Measurements from ENCODE around the gene SS18L1.

SS18L1 gene

GRCh38 chr20:62216636-62217566 is 73.3 kb downstream of the SS18L1 start:
- Mint-ChIP-seq H3K4me1 (no peaks in the 10 kb centered on the region), H3K27me3 (peaks cover 36% of the 10 kb centered on the region), H3K4me3 (no peak overlapping the region), H3K9me3 (no peaks in the 10 kb centered on the region), H3K36me3 (ENCODE audit: low read depth) (no peaks in the 10 kb centered on the region), H3K27ac (no peak overlapping the region)
- DNase-seq (no peak), ATAC-seq (no peak)

GRCh38 chr20:62217913-62218773 is 74.6 kb downstream of the SS18L1 start:
- Mint-ChIP-seq H3K9me3 (no peaks in the 10 kb centered on the region), H3K4me1 (no peaks in the 10 kb centered on the region)
- no peak for DNase-seq

GRCh38 chr20:62219101-62219991 is 75.8 kb downstream of the SS18L1 start:
- no peaks in the 10 kb centered on the region for H3K36me3 Mint-ChIP-seq (ENCODE audit: low read depth)
- no peak overlapping the region for H3K4me3 Mint-ChIP-seq

More at GRCh38 chr20:62217913-62218773, 74.6 kb downstream of the SS18L1 start:
- Mint-ChIP-seq H3K27ac (no peak overlapping the region), H3K36me3 (ENCODE audit: low read depth) (no peaks in the 10 kb centered on the region), H3K4me3 (no peak overlapping the region), H3K27me3 (peaks cover 48% of the 10 kb centered on the region)
- no peak for ATAC-seq

GRCh38 chr20:62219992-62220665 is 76.6 kb downstream of the SS18L1 start, which contains the start of gene HRH3:
TSS of gene HRH3 (minus strand) at chr20:62220278. CDS start at chr20:62219970, 308 bp downstream.
- Mint-ChIP-seq H3K36me3 (ENCODE audit: low read depth) (no peaks in the 10 kb centered on the region), H3K4me3 (no peak within 1 kb of the TSS), H3K27ac (no peak within 1 kb of the TSS), H3K9me3 (no peaks in the 10 kb centered on the region), H3K27me3 (peaks cover 50% of the 10 kb centered on the region), H3K4me1 (no peaks in the 10 kb centered on the region)
- peak; percentile 32 for DNase-seq
- peak; percentile 34 for ATAC-seq

More at GRCh38 chr20:62219101-62219991, 75.8 kb downstream of the SS18L1 start:
- DNase-seq: no peak
- H3K27ac Mint-ChIP-seq: no peak overlapping the region
- H3K4me1 Mint-ChIP-seq: no peaks in the 10 kb centered on the region
- H3K9me3 Mint-ChIP-seq: no peaks in the 10 kb centered on the region
- H3K27me3 Mint-ChIP-seq: peaks cover 46% of the 10 kb centered on the region
- no peak for ATAC-seq

GRCh38 chr20:62220666-62221568 is 77.3 kb downstream of the SS18L1 start:
- H3K4me3 Mint-ChIP-seq: no peak overlapping the region

GRCh38 chr20:62222266-62222850 is 78.8 kb downstream of the SS18L1 start:
- H3K36me3 Mint-ChIP-seq (ENCODE audit: low read depth): no peaks in the 10 kb centered on the region
- H3K27ac Mint-ChIP-seq: no peak overlapping the region
- no peak overlapping the region for H3K4me3 Mint-ChIP-seq
- DNase-seq: no peak
- no peaks in the 10 kb centered on the region for H3K4me1 Mint-ChIP-seq
- no peak for ATAC-seq
- H3K27me3 Mint-ChIP-seq: peaks cover 51% of the 10 kb centered on the region
- H3K9me3 Mint-ChIP-seq: no peaks in the 10 kb centered on the region

More at GRCh38 chr20:62220666-62221568, 77.3 kb downstream of the SS18L1 start:
- no peaks in the 10 kb centered on the region for H3K9me3 Mint-ChIP-seq
- ATAC-seq: no peak
- H3K27ac Mint-ChIP-seq: no peak overlapping the region
- DNase-seq: no peak
- H3K27me3 Mint-ChIP-seq: peaks cover 49% of the 10 kb centered on the region
- H3K36me3 Mint-ChIP-seq (ENCODE audit: low read depth): no peaks in the 10 kb centered on the region
- H3K4me1 Mint-ChIP-seq: no peaks in the 10 kb centered on the region

- no peak overlapping the region for H3K27ac Mint-ChIP-seq
- H3K4me1 Mint-ChIP-seq: no peaks in the 10 kb centered on the region
- ATAC-seq: no peak
- H3K27me3 Mint-ChIP-seq: peaks cover 49% of the 10 kb centered on the region
- H3K9me3 Mint-ChIP-seq: no peaks in the 10 kb centered on the region
- no peaks in the 10 kb centered on the region for H3K36me3 Mint-ChIP-seq (ENCODE audit: low read depth)
- no peak overlapping the region for H3K4me3 Mint-ChIP-seq
- DNase-seq: no peak
These were observed 79.4 kb downstream of the SS18L1 start for GRCh38 chr20:62222972-62223371.

GRCh38 chr20:62223571-62223970 is 80.0 kb downstream of the SS18L1 start:
- Mint-ChIP-seq H3K9me3 (no peaks in the 10 kb centered on the region), H3K4me3 (no peak overlapping the region), H3K36me3 (ENCODE audit: low read depth) (no peaks in the 10 kb centered on the region), H3K4me1 (no peaks in the 10 kb centered on the region), H3K27ac (no peak overlapping the region), H3K27me3 (peaks cover 46% of the 10 kb centered on the region)
- DNase-seq (no peak), ATAC-seq (no peak)

- H3K4me3 Mint-ChIP-seq: no peak overlapping the region
- H3K4me1 Mint-ChIP-seq: no peaks in the 10 kb centered on the region
- H3K27me3 Mint-ChIP-seq: peaks cover 39% of the 10 kb centered on the region
- no peaks in the 10 kb centered on the region for H3K36me3 Mint-ChIP-seq (ENCODE audit: low read depth)
- no peak overlapping the region for H3K27ac Mint-ChIP-seq
- DNase-seq (no peak), ATAC-seq (no peak)
- no peaks in the 10 kb centered on the region for H3K9me3 Mint-ChIP-seq
These were observed 80.7 kb downstream of the SS18L1 start for GRCh38 chr20:62224113-62224855.

GRCh38 chr20:62225026-62225425 is 81.5 kb downstream of the SS18L1 start:
- no peak overlapping the region for H3K27ac Mint-ChIP-seq
- H3K36me3 Mint-ChIP-seq (ENCODE audit: low read depth): no peaks in the 10 kb centered on the region
- no peak for DNase-seq
- ATAC-seq: no peak
- H3K4me1 Mint-ChIP-seq: no peaks in the 10 kb centered on the region
- peaks cover 38% of the 10 kb centered on the region for H3K27me3 Mint-ChIP-seq
- H3K9me3 Mint-ChIP-seq: no peaks in the 10 kb centered on the region
- H3K4me3 Mint-ChIP-seq: no peak overlapping the region

GRCh38 chr20:62225820-62226635 is 82.5 kb downstream of the SS18L1 start:
- DNase-seq: no peak
- Mint-ChIP-seq H3K36me3 (ENCODE audit: low read depth) (no peaks in the 10 kb centered on the region), H3K4me3 (no peak overlapping the region), H3K4me1 (no peaks in the 10 kb centered on the region), H3K27me3 (peaks cover 32% of the 10 kb centered on the region), H3K27ac (no peak overlapping the region), H3K9me3 (no peaks in the 10 kb centered on the region)
- ATAC-seq: no peak
